IPS-18a (cell line): ENCODE data around the gene ZFAND2B.

Experiments used
- H3K27ac ChIP-seq: one replicate; pipeline ENCODE4 v1.5.1; 2013; ENCODE audit warnings: low read length
- H3K27me3 ChIP-seq: one replicate; pipeline ENCODE4 v1.6.1; 2013; ENCODE audit warnings: mild to moderate bottlenecking, low read length; ENCODE audit not compliant: control insufficient read depth, insufficient read depth
- H3K36me3 ChIP-seq: one replicate; pipeline ENCODE4 v1.6.1; 2013; ENCODE audit warnings: low read depth, low read length; ENCODE audit not compliant: control insufficient read depth
- H3K4me1 ChIP-seq: one replicate; pipeline ENCODE4 v1.6.1; 2013; ENCODE audit warnings: low read depth, low read length; ENCODE audit not compliant: control insufficient read depth
- H3K4me3 ChIP-seq: one replicate; pipeline ENCODE4 v1.5.1; 2013; ENCODE audit warnings: low read length
- H3K9ac ChIP-seq: one replicate; pipeline ENCODE4 v1.6.1; 2013; ENCODE audit warnings: mild to moderate bottlenecking, low read length, moderate library complexity
- H3K9me3 ChIP-seq: one replicate; pipeline ENCODE4 v1.6.1; 2013; ENCODE audit warnings: low read depth, low read length; ENCODE audit not compliant: control insufficient read depth

ZFAND2B gene

GRCh38 chr2:219218217-219218731 is 11.7 kb downstream of the ZFAND2B start:
- H3K4me3 ChIP-seq: peak overlapping the region; percentile 83
- peaks cover 25% of the 10 kb centered on the region for H3K36me3 ChIP-seq
- H3K9me3 ChIP-seq: no peaks in the 10 kb centered on the region
- H3K27me3 ChIP-seq: no peaks in the 10 kb centered on the region
- H3K9ac ChIP-seq: peak overlapping the region; percentile 67
- no peak overlapping the region for H3K27ac ChIP-seq
- H3K4me1 ChIP-seq: peaks cover 6% of the 10 kb centered on the region

- Histone ChIP-seq H3K4me3 (peak within 1 kb of the TSS; percentile 83), H3K9me3 (no peaks in the 10 kb centered on the region), H3K9ac (peak within 1 kb of the TSS; percentile 67), H3K4me1 (peaks cover 6% of the 10 kb centered on the region), H3K27ac (peak within 1 kb of the TSS; percentile 21), H3K27me3 (no peaks in the 10 kb centered on the region), H3K36me3 (peaks cover 26% of the 10 kb centered on the region)
Observed at GRCh38 chr2:219218732-219219701, 12.4 kb downstream of the ZFAND2B start, which contains the start of gene ABCB6. Gene ABCB6, minus strand, starts transcription at chr2:219218958. Its CDS starts 285 bp downstream, at chr2:219218673.

- peak overlapping the region; percentile 67 for H3K9ac ChIP-seq
- no peaks in the 10 kb centered on the region for H3K27me3 ChIP-seq
- peak overlapping the region; percentile 83 for H3K4me3 ChIP-seq
- peaks cover 26% of the 10 kb centered on the region for H3K36me3 ChIP-seq
- H3K27ac ChIP-seq: no peak overlapping the region
- H3K9me3 ChIP-seq: no peaks in the 10 kb centered on the region
- peaks cover 6% of the 10 kb centered on the region for H3K4me1 ChIP-seq
Observed at GRCh38 chr2:219219784-219220532, 13.4 kb downstream of the ZFAND2B start.

- no peak overlapping the region for H3K9ac ChIP-seq
- H3K9me3 ChIP-seq: no peaks in the 10 kb centered on the region
- H3K4me1 ChIP-seq: peaks cover 6% of the 10 kb centered on the region
- H3K27ac ChIP-seq: no peak overlapping the region
- H3K36me3 ChIP-seq: peaks cover 25% of the 10 kb centered on the region
- H3K4me3 ChIP-seq: no peak overlapping the region
- no peaks in the 10 kb centered on the region for H3K27me3 ChIP-seq
Observed at GRCh38 chr2:219220652-219221402, 14.2 kb downstream of the ZFAND2B start.

GRCh38 chr2:219221957-219222518 is 15.5 kb downstream of the ZFAND2B start:
- H3K4me1 ChIP-seq: peaks cover 6% of the 10 kb centered on the region
- no peaks in the 10 kb centered on the region for H3K27me3 ChIP-seq
- H3K36me3 ChIP-seq: peaks cover 25% of the 10 kb centered on the region
- no peaks in the 10 kb centered on the region for H3K9me3 ChIP-seq
- H3K27ac ChIP-seq: no peak overlapping the region
- H3K4me3 ChIP-seq: no peak overlapping the region
- H3K9ac ChIP-seq: no peak overlapping the region

GRCh38 chr2:219223831-219224610 is 17.4 kb downstream of the ZFAND2B start:
- Histone ChIP-seq H3K9ac (no peak overlapping the region), H3K27me3 (no peaks in the 10 kb centered on the region), H3K27ac (no peak overlapping the region), H3K9me3 (no peaks in the 10 kb centered on the region), H3K36me3 (peaks cover 25% of the 10 kb centered on the region), H3K4me3 (no peak overlapping the region), H3K4me1 (peaks cover 6% of the 10 kb centered on the region)

- Histone ChIP-seq H3K9me3 (no peaks in the 10 kb centered on the region), H3K36me3 (peaks cover 25% of the 10 kb centered on the region), H3K27me3 (no peaks in the 10 kb centered on the region), H3K4me3 (no peak overlapping the region), H3K4me1 (peaks cover under 1% of the 10 kb centered on the region), H3K27ac (no peak overlapping the region), H3K9ac (no peak overlapping the region)
Observed at GRCh38 chr2:219225350-219225749, 18.8 kb downstream of the ZFAND2B start.

- Histone ChIP-seq H3K27ac (no peak overlapping the region), H3K36me3 (peaks cover 31% of the 10 kb centered on the region)
Observed at GRCh38 chr2:219228041-219228910, 21.7 kb downstream of the ZFAND2B start.

GRCh38 chr2:219228911-219229304 is 22.3 kb downstream of the ZFAND2B start:
- Histone ChIP-seq H3K4me3 (peak overlapping the region; percentile 98), H3K27ac (no peak overlapping the region), H3K4me1 (peaks cover 3% of the 10 kb centered on the region), H3K27me3 (no peaks in the 10 kb centered on the region), H3K36me3 (peaks cover 29% of the 10 kb centered on the region), H3K9me3 (no peaks in the 10 kb centered on the region), H3K9ac (peak overlapping the region; percentile 95)

More at GRCh38 chr2:219228041-219228910, 21.7 kb downstream of the ZFAND2B start:
- no peaks in the 10 kb centered on the region for H3K9me3 ChIP-seq
- peak overlapping the region; percentile 98 for H3K4me3 ChIP-seq
- H3K27me3 ChIP-seq: no peaks in the 10 kb centered on the region
- H3K9ac ChIP-seq: peak overlapping the region; percentile 95
- peaks cover 3% of the 10 kb centered on the region for H3K4me1 ChIP-seq
